C4-2B (cell line): ENCODE measurements around the gene GPS1.

Source experiments
- H3K27ac ChIP-seq: fragments of 450-650 bp; 2 replicates; pipeline ENCODE4 v1.5.1; 2017
- ZFX ChIP-seq: fragments of 450-650 bp; IDR thresholded peaks from 2 replicates; pipeline ENCODE4 v1.6.1; 2017
- TF ChIP-seq, protein P1 (sequence below): fragments of 450-650 bp; conservative IDR thresholded peaks from 2 replicates; pipeline ENCODE4 v1.5.1; 2017; ENCODE audit warnings: mild to moderate bottlenecking

The GPS1 gene

DNA sequence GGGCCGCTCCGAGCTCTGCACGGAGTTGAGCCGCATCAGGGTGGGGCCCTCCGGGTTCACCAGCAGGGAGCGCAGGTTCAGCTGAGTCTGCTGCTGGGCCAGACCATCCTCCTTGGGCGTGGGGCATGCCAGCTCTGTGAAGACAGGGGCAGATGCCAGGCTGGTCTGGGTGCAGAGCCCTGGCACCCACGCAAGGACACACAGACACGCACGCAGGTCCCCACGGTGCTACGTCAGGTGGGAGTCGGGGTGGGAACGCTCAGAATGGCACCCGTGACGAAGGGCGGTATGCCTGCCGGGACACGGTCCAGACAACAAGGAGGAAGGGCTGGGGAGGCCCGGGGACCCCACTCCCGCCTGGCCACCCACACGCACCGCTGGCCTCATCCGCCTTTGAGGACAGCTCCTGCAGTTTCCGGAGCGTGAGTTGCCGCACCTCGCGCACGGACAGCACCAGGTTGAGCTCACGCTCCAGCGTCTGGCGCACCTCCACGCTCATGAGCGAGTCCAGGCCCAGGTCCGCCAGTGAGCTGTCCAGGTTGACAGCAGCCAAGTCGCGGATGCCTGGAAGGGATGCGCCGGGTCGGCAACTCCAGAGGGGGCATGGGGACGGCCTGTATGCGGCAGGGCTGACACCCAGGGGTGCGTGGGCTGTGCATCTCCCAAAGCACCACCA, 29.2 kb downstream of the GPS1 start:
- TF ChIP-seq ZFX: no peak
- TF ChIP-seq, protein P1, sequence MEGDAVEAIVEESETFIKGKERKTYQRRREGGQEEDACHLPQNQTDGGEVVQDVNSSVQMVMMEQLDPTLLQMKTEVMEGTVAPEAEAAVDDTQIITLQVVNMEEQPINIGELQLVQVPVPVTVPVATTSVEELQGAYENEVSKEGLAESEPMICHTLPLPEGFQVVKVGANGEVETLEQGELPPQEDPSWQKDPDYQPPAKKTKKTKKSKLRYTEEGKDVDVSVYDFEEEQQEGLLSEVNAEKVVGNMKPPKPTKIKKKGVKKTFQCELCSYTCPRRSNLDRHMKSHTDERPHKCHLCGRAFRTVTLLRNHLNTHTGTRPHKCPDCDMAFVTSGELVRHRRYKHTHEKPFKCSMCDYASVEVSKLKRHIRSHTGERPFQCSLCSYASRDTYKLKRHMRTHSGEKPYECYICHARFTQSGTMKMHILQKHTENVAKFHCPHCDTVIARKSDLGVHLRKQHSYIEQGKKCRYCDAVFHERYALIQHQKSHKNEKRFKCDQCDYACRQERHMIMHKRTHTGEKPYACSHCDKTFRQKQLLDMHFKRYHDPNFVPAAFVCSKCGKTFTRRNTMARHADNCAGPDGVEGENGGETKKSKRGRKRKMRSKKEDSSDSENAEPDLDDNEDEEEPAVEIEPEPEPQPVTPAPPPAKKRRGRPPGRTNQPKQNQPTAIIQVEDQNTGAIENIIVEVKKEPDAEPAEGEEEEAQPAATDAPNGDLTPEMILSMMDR: no peak
- no peak overlapping the region for H3K27ac ChIP-seq

GRCh38 chr17:82081546-82081945, 29.8 kb downstream of the GPS1 start:
- TF ChIP-seq ZFX: no peak
- no peak overlapping the region for H3K27ac ChIP-seq

DNA sequence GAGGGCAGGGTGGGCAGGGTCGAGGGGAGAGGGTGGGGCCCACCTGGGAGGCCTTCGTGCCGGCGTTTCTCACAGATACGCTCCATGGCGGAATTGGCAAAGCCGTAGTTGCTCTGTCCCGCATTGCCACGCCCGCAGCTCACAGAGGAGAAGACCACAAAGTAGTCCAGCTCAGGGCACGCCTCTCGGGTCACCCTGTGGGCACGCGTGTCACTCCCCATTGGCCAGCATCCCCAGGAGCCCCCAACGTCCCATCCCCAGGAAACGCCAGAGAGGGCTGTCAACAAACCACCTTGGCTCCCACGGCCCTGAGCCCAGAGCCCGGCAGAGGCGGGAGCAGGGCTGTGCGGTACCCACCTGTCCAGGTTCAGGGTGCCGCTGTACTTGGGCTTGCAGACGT, 30.3 kb downstream of the GPS1 start:
- no peak overlapping the region for H3K27ac ChIP-seq
- TF ChIP-seq, protein P1: no peak
- no peak for TF ChIP-seq ZFX

GRCh38 chr17:82082456-82082855, 30.8 kb downstream of the GPS1 start:
- TF ChIP-seq, protein P1: no peak
- no peak for TF ChIP-seq ZFX
- no peak overlapping the region for H3K27ac ChIP-seq

- TF ChIP-seq, protein P1: no peak
- no peak for TF ChIP-seq ZFX
- no peak overlapping the region for H3K27ac ChIP-seq
Observed at GRCh38 chr17:82083009-82083408, 31.3 kb downstream of the GPS1 start.

- no peak overlapping the region for H3K27ac ChIP-seq
- no peak for TF ChIP-seq ZFX
- TF ChIP-seq, protein P1: no peak
Observed at GRCh38 chr17:82083533-82084359, 32.0 kb downstream of the GPS1 start.

- H3K27ac ChIP-seq: no peak overlapping the region
- TF ChIP-seq ZFX: no peak
- TF ChIP-seq, protein P1: no peak
Observed at GRCh38 chr17:82084373-82085030, 32.8 kb downstream of the GPS1 start.
